ENCODE results near the gene NSMF. TPM values are rescaled to one million over a fixed set of nuclear protein-coding genes. Genes with fewer than 3 reads are reported as not detected.
A peak's percentile ranks its signal among the peaks of the same experiment; 100 is the strongest.

Gene NSMF
- total and polyA plus RNA-seq, 2 experiments from 2014 or later: 20.3 to 103 TPM

DNA sequence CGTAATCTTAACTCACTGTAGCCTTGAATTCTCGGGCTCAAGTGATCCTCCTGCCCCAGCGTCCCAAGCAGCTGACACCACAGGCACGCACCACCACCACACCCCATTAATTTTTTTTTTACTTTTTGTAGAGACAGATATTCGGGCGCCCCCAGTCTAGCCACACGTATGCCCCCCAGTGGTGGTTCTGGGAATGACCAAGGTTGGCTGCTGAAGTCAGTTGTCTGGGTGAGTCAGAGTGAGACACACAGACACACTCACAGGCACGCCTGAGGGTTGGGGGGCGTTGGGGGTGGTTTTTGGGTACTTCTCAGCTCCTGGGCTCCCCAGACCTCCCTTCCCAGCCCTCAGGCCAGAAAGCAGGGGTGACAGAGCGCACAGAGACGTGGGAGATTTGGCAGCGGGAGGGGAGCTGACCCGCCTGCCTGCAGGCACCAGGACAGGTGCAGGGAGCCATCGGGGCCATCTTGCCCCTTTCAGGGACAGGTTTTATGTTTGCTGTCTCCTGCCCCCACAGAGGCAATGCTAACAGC lies 13.8 kb downstream of the NSMF start:
- DNase-seq (ENCODE audit: low spot score): peak; percentile 86
- no peaks in the 10 kb centered on the region for H3K9me2 ChIP-seq (ENCODE audit: insufficient read depth)
- TF ChIP-seq, protein P1, sequence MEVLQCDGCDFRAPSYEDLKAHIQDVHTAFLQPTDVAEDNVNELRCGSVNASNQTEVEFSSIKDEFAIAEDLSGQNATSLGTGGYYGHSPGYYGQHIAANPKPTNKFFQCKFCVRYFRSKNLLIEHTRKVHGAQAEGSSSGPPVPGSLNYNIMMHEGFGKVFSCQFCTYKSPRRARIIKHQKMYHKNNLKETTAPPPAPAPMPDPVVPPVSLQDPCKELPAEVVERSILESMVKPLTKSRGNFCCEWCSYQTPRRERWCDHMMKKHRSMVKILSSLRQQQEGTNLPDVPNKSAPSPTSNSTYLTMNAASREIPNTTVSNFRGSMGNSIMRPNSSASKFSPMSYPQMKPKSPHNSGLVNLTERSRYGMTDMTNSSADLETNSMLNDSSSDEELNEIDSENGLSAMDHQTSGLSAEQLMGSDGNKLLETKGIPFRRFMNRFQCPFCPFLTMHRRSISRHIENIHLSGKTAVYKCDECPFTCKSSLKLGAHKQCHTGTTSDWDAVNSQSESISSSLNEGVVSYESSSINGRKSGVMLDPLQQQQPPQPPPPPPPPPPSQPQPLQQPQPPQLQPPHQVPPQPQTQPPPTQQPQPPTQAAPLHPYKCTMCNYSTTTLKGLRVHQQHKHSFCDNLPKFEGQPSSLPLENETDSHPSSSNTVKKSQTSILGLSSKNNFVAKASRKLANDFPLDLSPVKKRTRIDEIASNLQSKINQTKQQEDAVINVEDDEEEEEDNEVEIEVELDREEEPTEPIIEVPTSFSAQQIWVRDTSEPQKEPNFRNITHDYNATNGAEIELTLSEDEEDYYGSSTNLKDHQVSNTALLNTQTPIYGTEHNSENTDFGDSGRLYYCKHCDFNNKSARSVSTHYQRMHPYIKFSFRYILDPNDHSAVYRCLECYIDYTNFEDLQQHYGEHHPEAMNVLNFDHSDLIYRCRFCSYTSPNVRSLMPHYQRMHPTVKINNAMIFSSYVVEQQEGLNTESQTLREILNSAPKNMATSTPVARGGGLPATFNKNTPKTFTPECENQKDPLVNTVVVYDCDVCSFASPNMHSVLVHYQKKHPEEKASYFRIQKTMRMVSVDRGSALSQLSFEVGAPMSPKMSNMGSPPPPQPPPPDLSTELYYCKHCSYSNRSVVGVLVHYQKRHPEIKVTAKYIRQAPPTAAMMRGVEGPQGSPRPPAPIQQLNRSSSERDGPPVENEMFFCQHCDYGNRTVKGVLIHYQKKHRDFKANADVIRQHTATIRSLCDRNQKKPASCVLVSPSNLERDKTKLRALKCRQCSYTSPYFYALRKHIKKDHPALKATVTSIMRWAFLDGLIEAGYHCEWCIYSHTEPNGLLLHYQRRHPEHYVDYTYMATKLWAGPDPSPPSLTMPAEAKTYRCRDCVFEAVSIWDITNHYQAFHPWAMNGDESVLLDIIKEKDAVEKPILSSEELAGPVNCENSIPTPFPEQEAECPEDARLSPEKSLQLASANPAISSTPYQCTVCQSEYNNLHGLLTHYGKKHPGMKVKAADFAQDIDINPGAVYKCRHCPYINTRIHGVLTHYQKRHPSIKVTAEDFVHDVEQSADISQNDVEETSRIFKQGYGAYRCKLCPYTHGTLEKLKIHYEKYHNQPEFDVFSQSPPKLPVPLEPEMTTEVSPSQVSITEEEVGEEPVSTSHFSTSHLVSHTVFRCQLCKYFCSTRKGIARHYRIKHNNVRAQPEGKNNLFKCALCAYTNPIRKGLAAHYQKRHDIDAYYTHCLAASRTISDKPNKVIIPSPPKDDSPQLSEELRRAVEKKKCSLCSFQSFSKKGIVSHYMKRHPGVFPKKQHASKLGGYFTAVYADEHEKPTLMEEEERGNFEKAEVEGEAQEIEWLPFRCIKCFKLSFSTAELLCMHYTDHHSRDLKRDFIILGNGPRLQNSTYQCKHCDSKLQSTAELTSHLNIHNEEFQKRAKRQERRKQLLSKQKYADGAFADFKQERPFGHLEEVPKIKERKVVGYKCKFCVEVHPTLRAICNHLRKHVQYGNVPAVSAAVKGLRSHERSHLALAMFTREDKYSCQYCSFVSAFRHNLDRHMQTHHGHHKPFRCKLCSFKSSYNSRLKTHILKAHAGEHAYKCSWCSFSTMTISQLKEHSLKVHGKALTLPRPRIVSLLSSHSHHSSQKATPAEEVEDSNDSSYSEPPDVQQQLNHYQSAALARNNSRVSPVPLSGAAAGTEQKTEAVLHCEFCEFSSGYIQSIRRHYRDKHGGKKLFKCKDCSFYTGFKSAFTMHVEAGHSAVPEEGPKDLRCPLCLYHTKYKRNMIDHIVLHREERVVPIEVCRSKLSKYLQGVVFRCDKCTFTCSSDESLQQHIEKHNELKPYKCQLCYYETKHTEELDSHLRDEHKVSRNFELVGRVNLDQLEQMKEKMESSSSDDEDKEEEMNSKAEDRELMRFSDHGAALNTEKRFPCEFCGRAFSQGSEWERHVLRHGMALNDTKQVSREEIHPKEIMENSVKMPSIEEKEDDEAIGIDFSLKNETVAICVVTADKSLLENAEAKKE (CRISPR knock-in tag; IDR thresholded peaks at IDR 0.05): no peak
- TF ChIP-seq, protein P2, sequence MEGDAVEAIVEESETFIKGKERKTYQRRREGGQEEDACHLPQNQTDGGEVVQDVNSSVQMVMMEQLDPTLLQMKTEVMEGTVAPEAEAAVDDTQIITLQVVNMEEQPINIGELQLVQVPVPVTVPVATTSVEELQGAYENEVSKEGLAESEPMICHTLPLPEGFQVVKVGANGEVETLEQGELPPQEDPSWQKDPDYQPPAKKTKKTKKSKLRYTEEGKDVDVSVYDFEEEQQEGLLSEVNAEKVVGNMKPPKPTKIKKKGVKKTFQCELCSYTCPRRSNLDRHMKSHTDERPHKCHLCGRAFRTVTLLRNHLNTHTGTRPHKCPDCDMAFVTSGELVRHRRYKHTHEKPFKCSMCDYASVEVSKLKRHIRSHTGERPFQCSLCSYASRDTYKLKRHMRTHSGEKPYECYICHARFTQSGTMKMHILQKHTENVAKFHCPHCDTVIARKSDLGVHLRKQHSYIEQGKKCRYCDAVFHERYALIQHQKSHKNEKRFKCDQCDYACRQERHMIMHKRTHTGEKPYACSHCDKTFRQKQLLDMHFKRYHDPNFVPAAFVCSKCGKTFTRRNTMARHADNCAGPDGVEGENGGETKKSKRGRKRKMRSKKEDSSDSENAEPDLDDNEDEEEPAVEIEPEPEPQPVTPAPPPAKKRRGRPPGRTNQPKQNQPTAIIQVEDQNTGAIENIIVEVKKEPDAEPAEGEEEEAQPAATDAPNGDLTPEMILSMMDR (conservative IDR thresholded peaks at IDR 0.05; ENCODE audit: low read depth in 2 of 2): peak; percentile 83 to 84
- peaks cover 5% of the 10 kb centered on the region; the same call in 1 of the 2 replicates for H3K4me1 ChIP-seq (ENCODE audit: insufficient read depth)
- 0 out of 2 replicates have a peak, but pooled peaks cover 4% of the 10 kb centered on the region for H3F3A ChIP-seq (replicated peaks; ENCODE audit: low read depth)
- ATAC-seq: peak; percentile 47
- no peaks in the 10 kb centered on the region for H3K79me2 ChIP-seq (replicated peaks; ENCODE audit: insufficient read depth)
- Mint-ChIP-seq H3K4me3 (peak overlapping the region; percentile 31; the same call in 1 of the 3 replicates), H3K36me3 (ENCODE audit: low read depth) (peaks cover 3% of the 10 kb centered on the region; the same call in 1 of the 3 replicates), H3K4me1 (peaks cover 5% of the 10 kb centered on the region), H3K27ac (no peak overlapping the region), H3K9me3 (no peaks in the 10 kb centered on the region; the same call in 2 of the 3 replicates), H3K27me3 (ENCODE audit: insufficient read depth, low read depth, poor library complexity) (peaks cover 7% of the 10 kb centered on the region)
- no peaks in the 10 kb centered on the region for H3K36me3 ChIP-seq (ENCODE audit: insufficient read depth)
- peak overlapping the region; percentile 83; the same call in 1 of the 2 replicates for H2AFZ ChIP-seq
- H4K20me1 ChIP-seq (replicated peaks; ENCODE audit: insufficient read depth): no peaks in the 10 kb centered on the region
- H3K4me2 ChIP-seq: peak overlapping the region; percentile 62; the same call in 1 of the 2 replicates
- H3K27me3 ChIP-seq (ENCODE audit: insufficient read depth): no peaks in the 10 kb centered on the region
- H3K27ac ChIP-seq (ENCODE audit: low read depth): no peak overlapping the region
- no peak overlapping the region for H3K4me3 ChIP-seq
